GM19468 (cell line): ENCODE measurements around the gene SYCE1.
"Not testable (repeated sequence)": the region's sequence is repeated elsewhere in the genome, so short reads cannot be mapped to it uniquely, and the experiment has no call there.

Source experiments
- ATAC-seq: cut with Tn5 transposase; IDR thresholded peaks from one replicate; pipeline ENCODE4 v1.9.1; 2021; ENCODE audit warnings: mild to moderate bottlenecking, moderate library complexity, moderate number of reproducible peaks; ENCODE audit not compliant: unreplicated experiment; ENCODE audit errors: extremely low read depth

Gene SYCE1, protein sequence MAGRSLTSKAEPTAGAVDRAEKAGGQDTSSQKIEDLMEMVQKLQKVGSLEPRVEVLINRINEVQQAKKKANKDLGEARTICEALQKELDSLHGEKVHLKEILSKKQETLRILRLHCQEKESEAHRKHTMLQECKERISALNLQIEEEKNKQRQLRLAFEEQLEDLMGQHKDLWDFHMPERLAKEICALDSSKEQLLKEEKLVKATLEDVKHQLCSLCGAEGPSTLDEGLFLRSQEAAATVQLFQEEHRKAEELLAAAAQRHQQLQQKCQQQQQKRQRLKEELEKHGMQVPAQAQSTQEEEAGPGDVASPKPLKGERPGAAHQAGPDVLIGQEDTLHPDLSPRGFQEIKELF

DNA sequence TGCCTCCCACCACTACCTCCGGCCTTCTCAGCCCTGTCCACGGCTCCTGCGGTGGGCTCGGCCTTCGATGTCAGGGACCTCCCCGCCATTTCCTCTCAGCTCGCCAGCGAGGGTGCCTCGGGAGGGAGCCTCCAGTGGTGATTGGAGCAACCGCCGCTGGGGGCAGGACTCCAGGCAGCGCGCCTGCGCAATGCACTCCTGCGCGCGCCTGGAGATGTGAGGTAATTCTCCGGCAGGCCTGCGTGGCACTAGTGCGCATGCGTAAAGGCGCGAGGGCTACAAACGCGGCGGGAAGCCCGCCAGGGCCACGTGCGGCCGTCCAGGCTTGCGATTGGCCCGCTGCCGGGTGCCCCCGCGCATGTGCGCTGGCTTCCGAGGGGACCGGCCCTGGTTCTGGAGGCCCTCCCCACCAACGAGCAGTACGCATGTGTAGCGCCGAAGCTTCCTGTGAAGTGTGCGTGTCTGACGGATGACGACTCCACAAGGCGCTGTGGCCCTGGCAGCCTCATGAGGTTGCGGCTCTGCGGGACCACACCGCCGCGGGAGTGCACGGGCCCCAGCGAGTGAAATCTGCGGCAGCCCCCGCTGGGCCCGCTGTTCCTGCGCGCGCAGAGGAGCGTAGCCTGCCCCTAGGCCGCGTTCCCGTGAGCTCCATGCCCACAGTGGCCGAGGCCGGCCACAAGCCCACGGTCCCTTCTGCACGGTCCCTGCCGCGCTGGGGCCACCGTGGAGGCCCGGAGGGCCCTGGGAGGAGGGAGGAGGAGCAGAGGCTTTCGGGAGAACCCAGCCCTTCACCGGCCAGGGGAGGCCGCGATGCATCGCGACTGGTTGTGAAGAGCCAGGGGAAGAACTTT is at the start of gene SYCE1:
Gene SYCE1, minus strand, starts transcription at position 143 of the 854 bp plus-strand sequence. Its CDS starts 54 bp downstream, at position 89.
- no peak for ATAC-seq

DNA sequence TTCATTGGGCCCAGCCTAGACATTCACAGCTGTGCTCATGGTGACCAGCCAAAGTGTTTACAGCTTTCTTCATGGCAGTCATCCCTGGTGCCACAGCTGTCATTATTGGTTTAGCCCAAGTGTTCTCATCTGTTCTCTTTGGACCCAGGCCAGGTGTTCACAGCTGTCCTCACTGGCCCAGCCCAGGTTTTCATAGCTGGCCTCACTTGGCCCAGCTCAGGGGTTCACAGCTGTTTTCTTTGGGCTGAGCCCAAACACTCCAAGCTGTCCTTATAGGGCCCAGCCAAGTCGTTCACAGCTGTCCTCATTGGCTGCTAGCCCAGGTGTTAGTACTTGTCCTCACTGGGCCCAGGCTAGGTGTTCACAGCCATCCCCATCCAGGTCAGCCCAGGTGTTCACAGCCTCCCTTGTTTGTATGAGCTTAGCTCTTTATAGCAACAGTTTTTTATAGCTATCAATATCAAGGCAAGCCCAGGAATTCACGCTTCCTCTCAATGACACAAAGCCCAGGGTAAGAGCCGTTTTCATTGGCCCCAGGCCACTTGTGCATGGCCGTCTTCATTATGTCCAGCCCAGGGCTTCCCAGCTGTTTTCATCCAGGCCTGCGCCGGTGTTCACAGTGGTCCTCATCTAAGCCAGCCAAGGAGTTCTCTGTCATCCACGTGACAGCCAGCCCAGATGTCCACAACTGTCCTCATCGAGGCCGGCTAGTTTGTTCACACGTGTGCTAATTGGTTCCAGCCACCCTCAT is 49.6 kb upstream of the SYCE1 start:
- ATAC-seq: no peak

DNA sequence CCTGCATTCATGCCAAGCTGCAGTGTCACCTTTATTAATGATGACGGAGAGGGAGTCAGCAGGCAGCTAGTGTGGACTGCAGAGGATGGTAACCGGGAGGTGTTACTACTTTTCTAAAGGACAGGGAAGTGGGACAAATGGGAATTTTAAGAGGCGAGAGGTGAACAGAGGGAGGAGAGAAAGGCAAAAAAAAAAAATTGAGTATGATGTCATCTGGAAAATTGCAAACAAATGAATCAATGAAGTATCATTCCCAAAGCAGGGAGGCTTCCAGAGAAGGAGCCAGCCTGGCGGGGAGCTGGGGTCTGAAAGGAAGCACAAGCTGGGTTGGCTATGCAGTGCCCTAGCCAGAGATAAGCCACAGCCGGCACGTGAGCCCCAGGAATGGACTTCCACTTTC is 48.3 kb upstream of the SYCE1 start:
- no peak for ATAC-seq

DNA sequence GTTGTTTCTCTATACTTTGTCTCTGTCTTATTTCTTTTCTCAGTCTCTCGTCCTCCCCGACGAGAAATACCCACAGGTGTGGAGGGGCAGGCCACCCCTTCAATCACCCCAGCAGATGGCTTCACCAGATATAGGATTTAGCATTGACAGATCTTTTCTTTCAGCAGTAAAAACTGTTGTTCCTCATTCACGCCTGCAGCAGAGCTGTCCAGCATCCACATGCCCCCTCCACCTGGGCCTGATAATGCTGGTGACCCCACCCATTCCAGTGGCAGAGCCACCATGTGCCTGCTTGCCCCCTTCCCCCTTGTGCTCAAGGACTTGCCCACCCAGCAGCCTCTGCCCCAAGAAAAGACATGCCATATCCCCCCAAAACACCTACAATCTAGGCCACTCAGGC is 45.7 kb upstream of the SYCE1 start:
- ATAC-seq: no peak

DNA sequence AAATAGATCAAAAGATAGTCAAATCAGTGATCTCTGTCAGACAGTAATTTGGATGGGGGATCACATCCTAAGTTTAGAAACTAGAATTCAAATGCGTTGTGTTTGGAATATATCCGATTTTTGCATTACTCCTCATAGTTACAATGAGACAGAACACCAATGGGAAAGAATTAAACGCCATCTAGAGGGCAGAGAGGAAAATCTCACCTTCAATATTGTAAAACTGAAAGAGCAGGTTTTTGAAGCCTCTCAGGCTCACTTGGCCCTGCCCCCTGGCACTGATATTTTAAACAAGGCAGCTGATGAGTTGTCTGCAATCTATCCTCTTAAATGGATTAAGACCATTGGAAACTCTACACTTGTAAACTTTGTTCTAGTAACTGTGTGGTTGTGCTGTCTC is 43.5 kb upstream of the SYCE1 start:
- ATAC-seq: no peak

DNA sequence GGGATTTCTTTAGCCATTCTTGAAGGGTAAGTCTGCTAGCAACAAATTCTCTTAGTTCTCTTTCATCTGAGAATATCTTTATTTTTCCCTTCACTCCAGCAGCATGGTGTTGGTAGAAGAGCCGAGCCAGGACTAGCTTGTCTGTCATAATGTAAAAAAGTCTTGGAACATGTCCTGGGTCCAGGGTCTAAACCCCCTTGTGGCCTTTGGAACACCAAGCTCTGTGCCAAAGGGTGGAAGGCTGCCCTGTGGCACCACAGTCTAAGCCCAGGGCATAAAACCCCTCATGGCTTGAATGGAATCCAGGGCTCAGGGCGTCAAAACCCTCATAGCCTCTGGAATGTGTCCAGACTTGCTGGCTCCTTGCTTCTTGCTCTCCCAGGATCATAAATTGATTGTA is 38.1 kb upstream of the SYCE1 start:
- not testable (repeated sequence) for ATAC-seq

DNA sequence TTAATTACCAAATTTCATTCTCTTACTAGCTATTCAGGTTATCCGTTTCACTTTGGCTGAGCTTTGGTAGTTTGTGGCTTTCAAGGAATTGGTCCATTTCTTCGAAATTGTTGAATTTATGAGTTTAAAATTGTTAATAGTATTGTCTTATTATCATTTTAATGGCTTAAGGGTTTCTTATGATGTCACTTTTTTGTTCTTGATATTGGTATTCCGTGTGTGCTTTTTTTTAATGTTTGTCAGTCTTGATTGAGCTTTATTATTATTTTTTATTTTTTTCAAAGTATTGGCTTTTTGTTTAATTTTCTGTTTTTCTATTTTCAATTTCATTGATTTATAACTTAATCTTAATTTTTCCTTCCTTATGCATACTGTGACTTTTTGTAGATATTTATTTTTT is 35.3 kb upstream of the SYCE1 start:
- no peak for ATAC-seq

DNA sequence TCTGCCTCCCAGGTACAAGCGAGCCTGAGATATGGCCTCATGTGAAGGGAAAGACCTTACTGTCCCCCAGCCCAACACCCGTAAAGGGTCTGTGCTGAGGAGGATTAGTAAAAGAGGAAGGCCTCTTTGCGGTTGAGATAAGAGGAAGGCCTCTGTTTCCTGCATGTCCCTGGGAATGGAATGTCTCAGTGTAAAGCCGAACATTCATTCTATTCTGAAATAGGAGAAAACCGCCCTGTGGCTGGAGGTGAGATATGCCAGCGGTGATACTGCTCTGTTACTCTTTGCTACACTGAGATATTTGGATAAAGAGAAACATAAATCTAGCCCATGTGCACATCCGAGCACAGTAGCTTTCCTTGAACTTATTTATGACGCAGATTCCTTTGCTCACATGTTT is 34.5 kb upstream of the SYCE1 start:
- not testable (repeated sequence) for ATAC-seq

DNA sequence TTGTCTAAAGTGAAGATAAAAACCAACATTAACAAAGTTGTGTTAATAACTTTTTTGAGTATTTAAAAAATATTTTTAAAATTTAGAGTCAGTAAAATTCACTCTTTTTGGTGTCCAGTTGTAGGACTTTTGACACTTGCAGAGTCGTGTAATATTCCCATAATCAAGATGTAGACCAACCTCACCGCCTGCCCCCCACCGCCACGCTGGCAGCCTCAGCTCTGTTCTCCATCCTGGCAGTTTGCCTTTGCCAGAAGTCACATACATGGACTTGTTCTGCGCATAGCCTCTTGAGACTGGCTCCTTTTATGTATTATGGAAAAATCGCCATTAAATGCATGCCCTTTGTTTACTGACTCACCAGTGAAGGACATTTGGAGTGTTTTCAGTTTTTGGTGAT is 27.3 kb upstream of the SYCE1 start:
- no peak for ATAC-seq

DNA sequence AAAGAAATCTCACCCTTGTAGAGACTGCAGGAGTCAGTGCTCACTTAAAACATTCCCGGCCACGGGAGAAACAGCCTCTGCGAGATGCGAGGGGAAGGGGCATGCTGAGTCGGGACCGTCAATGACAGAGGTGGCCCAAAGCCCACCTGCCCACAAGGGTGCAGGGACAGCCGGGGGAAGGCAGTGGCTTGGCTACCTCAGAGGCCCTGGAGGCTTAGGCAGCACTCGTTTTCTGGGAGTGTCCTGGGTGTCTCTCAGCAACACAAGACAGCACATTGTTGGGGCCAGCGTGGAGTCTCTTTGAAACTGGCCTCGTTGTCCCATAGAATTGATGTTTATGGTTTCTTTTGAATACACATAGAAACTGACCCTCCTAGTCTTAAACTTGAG is 25.6 kb upstream of the SYCE1 start:
- no peak for ATAC-seq

DNA sequence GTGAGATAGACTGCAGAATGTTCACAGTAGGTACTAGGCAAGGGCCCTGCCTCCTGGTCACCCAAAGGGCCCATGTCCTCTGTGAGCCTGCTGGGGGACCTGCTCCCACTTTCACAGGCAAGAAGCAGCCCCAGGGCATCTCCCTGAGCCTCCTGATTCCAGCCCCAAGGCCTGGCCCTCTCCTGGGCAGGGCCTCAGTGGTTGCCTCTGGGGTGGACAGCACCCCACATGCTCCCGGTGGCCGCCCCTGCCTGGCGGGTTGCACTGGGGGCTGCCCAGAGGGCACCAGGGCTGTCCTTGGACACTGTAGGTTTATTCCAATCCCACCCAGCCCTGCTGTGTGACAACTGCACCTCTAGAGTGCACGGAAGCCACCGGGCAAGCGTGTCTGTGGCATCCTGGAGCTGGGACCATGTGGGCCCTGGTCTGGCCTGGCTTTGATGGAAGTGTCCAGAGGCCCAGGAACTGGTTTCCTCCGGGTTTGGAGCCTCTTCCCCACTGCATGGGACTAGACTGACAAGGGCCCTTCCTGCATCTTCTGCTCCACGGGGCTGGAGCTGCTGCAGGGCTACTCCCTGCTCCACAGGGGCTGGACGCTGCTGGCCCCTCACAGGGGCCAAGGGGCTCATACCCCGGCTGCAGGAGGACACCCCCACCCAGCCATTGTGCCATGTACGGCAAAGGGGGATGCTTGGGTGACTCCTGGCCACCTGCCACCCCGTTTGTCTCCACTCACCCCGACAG is 25.0 kb upstream of the SYCE1 start:
- no peak for ATAC-seq

DNA sequence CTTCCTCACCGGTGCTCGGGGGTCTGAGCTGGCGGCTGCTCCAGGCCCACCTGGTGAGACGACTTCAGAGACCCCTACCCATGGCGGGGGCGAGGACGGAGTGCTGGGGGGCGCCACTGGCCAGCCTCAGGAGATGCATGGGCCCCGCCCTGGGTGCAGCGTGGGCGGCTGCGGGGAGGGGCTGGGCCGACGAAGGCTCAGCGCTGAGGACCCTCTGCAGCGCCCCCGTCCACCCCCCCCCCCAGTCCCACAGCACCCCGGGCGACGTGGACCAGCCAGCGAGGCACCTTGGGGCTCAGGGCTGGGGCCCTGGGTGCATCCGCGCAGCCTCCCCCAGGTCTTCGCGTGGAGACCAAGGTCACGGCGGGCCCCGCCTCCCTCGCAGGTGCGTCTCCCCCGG is 11.7 kb upstream of the SYCE1 start:
- not testable (repeated sequence) for ATAC-seq

DNA sequence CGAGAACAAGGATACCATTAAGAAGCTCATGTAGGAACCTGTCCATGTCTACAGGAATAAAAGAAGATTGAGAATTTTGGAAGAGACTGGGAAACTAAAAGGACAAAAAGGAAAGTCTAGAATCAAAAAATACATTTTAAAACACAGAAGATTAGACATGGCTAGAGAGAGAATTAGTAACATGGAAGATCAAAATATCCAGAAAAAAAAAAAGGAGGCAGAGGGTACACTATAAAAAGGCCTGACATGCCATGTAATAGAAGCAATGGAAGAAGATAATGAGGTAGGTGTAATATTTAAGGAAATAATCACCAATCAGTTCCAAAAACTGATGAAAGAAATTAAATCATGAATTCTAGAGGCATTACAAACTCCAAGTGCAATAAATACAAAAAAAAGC is 8.1 kb upstream of the SYCE1 start:
- not testable (repeated sequence) for ATAC-seq

DNA sequence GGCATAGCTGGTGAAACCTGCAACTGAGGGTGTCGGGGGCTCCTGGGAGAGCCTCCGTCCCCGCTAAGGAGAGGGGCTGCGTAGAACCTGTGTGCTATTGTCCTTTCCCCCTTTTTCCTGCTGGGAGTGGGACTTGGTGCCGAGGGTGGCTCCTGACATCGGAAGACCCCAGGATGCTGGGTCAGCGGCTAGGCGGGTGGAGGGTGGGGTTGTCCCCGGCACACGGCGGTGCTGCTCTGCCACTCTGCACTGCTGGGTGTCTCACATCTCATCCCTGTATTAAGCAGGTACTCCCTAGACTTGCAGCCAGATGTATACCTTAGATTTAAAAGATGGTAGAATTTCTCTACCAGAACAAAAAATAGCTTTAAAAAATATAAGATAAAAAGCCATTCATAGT is 6.7 kb upstream of the SYCE1 start:
- ATAC-seq: not testable (repeated sequence)

DNA sequence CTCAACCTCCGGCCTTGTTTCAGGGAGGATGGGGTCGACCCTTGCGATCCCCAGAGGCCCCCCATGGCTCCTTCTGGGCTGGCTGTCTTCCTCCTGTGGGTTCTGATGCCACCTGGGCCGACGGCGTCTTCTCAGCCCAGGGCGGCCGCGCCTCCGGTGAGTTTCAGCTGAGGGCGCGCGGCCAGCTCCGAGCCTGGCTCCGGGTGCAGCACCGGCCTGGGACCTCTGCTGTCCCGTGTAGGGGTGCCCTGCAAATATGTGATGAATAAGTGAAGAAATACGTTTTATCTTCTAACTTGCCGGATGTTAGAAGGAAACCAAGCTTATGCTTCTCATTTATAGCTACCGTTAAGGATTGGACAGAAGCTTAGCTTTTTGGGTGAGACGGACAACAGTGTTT is 4.4 kb upstream of the SYCE1 start:
- not testable (repeated sequence) for ATAC-seq

DNA sequence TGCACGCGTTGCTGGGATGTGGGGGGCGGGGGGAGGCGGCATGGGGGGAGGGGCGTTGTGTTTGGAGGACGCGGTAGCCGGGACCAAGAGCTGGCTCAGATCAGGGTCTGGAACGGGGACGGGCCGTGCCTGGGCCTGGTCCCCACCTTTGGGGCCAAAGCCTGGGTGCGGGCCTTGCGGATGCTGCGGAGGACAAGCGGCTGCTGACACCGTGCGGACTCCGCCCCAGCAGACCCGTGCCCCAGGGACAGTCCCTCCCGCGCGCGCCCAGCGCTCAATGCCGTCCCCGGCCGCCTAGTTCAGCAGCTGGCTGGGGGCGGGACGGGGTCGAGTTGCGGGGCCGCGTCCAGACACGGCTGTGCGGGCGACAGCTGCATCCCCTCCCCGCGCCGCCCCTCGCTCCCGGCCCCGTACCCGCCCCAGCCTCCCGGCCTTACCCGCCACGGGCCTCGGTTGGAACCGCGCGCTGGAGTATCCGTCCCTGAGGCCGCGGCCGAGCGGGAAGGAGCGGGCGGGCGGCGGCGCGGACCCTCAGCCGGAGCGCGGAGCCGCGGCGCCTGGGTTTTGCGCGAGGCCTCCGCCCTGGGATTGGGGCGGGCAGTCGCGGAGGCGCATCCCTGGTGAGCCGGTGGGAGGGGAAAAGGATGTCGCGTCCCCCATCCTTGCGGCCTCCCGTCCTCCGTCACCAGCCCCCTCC is 3.6 kb upstream of the SYCE1 start:
- not testable (repeated sequence) for ATAC-seq

DNA sequence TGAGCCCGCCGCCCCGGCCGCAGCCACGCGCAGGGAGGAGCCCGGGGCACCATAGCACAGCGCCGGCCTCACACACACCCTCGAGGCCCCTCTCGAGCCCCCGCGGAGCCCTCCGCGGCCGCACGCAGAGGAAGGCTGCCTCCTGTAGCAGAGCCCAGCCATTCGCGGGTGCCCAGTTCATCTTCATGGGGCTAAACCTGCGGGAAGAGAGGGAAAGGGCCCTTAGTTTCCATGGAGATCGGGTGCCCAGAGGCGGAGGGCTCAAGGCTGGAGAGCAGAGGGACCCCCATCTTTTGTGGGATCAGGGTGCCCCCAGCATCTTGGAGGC is 2.9 kb upstream of the SYCE1 start:
- ATAC-seq: no peak

DNA sequence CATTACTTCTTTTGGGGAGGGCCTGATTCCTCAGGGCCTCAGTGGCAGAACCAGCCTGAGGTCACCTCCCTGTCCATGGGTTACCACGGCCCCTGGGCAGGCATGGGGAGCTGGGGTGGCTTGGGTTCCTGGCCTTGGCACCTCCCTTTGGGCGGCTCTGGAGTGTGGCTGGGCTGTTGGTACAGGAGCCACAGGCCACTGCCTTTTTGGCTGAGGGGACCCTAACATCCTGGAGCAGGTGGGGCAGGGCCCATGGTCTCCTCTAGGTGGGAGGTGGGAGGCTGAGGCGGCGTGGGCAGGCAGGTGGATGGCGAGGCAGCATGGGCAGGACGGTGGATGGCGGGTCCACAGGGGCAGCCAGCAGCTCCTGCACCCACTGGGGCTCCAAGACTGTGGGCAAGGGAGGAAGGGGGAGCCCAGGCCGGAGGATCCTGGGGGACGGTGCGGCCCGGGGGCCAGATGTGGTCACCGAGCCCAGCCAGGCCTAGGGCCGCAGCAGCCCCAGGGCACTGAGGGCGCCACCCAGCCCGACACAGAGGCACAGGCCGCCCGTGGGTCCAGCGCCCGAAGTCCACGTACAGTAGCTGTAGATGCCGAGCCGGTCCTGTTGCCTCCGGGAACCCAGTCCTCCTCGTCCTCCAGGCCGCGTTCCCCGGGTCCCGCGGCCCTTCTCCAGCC is 2.4 kb upstream of the SYCE1 start:
- ATAC-seq: no peak

DNA sequence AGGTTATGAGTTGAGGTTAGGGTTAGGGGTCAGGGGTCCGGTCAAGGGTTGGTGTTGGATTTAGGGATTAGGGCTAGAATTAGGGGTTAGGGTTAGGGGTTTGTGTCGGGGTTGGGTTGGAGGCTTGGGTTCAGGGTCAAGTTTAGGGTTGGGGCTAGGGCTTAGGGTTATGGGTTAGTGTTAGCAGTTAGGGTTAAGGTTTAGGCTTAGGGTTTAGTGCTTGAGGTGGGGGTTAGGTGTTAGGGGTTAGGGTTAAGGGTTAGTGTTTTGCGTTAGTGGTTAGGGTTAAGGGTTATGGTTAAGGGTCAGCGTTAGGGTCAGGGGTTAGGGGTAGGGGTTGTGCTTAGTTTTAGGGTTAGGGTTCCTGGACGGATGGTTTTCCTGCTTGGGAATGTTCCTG is 1.7 kb upstream of the SYCE1 start:
- ATAC-seq: no peak
